HT1080 (cell line): ENCODE data around the gene PLAC1. TPM values are rescaled to one million over a fixed set of nuclear protein-coding genes. Genes with fewer than 3 reads are reported as not detected.
A peak's percentile ranks its signal among the peaks of the same experiment; 100 is the strongest.

Experiments used
- DNase-seq: peaks from one replicate; pipeline ENCODE4 v3.0.0-alpha.2; 2015; ENCODE audit warnings: low read depth
- total RNA-seq: library from RNA; depleted of rRNA; stranded (reverse); fragments of >200 nt; shearing (Covaris generic); gene quantifications from 2 replicates; pipeline ENCODE4 v1.2.3, GENCODE V29; 2014

The PLAC1 gene
- total RNA-seq, 1 experiment from 2014 or later: 2.1 TPM

GRCh38 chrX:134591502-134591901, 66.8 kb downstream of the PLAC1 start:
- no peak for DNase-seq

- no peak for DNase-seq
Observed at GRCh38 chrX:134588806-134589205, 69.5 kb downstream of the PLAC1 start.

- DNase-seq: no peak
Observed at GRCh38 chrX:134580907-134581306, 77.4 kb downstream of the PLAC1 start.

- no peak for DNase-seq
Observed at GRCh38 chrX:134573683-134574035, 84.6 kb downstream of the PLAC1 start.

- peak; percentile 72 for DNase-seq
Observed at GRCh38 chrX:134572816-134573682, 85.2 kb downstream of the PLAC1 start.

- DNase-seq: no peak
Observed at GRCh38 chrX:134571796-134572195, 86.5 kb downstream of the PLAC1 start.

- no peak for DNase-seq
Observed at GRCh38 chrX:134570899-134571298, 87.4 kb downstream of the PLAC1 start.

- DNase-seq: no peak
Observed at GRCh38 chrX:134570509-134570846, 87.8 kb downstream of the PLAC1 start.

- DNase-seq: no peak
Observed at GRCh38 chrX:134569306-134569705, 89.0 kb downstream of the PLAC1 start.

GRCh38 chrX:134568285-134569016, 89.8 kb downstream of the PLAC1 start:
- DNase-seq: no peak

- no peak for DNase-seq
Observed at GRCh38 chrX:134566506-134566905, 91.8 kb downstream of the PLAC1 start.

- DNase-seq: no peak
Observed at GRCh38 chrX:134562002-134562401, 96.3 kb downstream of the PLAC1 start.

- no peak for DNase-seq
Observed at GRCh38 chrX:134558133-134558532, 100.1 kb downstream of the PLAC1 start.

- no peak for DNase-seq
Observed at GRCh38 chrX:134554291-134554690, 104.0 kb downstream of the PLAC1 start.

GRCh38 chrX:134552351-134552750, 105.9 kb downstream of the PLAC1 start:
- DNase-seq: no peak

GRCh38 chrX:134551376-134552048, 106.8 kb downstream of the PLAC1 start:
- DNase-seq: peak; percentile 31

GRCh38 chrX:134548257-134549201, 109.7 kb downstream of the PLAC1 start:
- peak; percentile 13 for DNase-seq

- DNase-seq: no peak
Observed at GRCh38 chrX:134547047-134547679, 111.1 kb downstream of the PLAC1 start.

- no peak for DNase-seq
Observed at GRCh38 chrX:134546187-134546586, 112.1 kb downstream of the PLAC1 start.

GRCh38 chrX:134545510-134545909, 112.8 kb downstream of the PLAC1 start:
- DNase-seq: no peak
